ENCODE results near the gene ARL15.

DNA sequence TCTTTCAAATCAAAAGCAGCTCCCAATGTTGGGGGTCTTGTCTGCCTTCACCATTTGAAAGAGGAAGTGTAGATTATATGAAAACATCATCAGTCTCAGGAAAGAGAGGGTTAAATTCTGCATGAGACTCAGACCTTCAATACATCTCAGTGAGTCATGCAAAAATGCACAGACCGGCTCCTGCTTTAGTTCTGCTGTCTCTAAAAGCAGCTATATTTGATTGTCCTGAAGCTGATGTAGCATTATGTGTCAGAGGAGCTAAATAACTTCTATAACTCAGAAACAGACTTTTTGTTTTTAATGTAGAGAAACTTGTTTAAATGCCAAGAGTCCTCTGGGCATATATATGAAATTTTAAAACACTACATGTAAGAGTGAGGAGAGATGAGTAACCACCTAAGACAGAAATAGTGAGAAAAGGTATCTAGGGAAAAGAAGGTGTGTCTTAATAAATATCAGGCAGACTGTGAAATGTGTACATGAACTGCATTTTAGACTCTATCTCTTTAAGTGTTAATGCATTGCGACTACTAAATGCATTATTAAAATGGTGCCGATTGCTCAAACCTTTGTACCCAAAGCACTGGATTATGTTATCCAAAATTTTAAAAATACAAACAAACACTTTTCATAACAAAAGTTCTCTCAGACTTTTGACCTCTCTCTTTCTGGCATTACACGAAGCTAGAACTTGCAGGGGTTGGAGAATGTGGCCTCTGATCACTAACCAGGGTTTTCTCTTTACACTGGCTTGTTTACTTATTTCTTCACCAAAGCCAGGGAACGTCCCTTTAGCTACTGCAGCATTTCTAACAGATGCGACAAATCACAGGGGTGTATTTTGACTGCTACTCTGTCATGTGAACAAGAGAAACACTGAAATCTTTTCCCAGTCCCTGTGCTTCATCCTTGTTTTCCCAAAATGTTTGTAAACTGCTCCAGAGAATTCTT is 302.3 kb downstream of the ARL15 start:
- TF ChIP-seq, protein P1, sequence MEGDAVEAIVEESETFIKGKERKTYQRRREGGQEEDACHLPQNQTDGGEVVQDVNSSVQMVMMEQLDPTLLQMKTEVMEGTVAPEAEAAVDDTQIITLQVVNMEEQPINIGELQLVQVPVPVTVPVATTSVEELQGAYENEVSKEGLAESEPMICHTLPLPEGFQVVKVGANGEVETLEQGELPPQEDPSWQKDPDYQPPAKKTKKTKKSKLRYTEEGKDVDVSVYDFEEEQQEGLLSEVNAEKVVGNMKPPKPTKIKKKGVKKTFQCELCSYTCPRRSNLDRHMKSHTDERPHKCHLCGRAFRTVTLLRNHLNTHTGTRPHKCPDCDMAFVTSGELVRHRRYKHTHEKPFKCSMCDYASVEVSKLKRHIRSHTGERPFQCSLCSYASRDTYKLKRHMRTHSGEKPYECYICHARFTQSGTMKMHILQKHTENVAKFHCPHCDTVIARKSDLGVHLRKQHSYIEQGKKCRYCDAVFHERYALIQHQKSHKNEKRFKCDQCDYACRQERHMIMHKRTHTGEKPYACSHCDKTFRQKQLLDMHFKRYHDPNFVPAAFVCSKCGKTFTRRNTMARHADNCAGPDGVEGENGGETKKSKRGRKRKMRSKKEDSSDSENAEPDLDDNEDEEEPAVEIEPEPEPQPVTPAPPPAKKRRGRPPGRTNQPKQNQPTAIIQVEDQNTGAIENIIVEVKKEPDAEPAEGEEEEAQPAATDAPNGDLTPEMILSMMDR (IDR thresholded peaks at IDR 0.05; ENCODE audit: borderline replicate concordance, extremely low read depth, low read length, poor library complexity, severe bottlenecking), result no peak
- TF ChIP-seq EZH2 (IDR thresholded peaks at IDR 0.05; ENCODE audit: borderline replicate concordance, low read depth, low read length, severe bottlenecking), result no peak
